ENCODE data around the gene G6PC1.
"Not testable (repeated sequence)": the region's sequence is repeated elsewhere in the genome, so short reads cannot be mapped to it uniquely, and the experiment has no call there.

DNA sequence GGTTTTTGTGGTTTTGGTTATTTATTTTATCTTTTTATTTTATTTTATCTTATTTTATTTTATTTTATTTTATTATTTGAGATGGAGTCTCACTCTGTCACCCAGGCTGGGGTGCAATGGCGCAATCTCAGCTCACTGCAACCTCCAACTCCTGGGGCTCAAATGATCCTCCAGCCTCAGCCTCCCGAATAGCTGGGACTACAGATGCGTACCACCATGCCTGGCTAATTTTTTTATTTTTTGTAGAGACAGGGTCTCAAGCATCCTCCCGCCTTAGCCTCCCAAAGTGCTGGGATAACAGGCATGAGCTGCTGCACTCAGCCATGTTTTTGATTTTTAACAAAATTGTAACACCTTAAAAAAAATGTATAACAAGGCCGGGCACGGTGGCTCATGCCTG lies 14.7 kb downstream of the G6PC1 start:
- TF ChIP-seq, protein P1, sequence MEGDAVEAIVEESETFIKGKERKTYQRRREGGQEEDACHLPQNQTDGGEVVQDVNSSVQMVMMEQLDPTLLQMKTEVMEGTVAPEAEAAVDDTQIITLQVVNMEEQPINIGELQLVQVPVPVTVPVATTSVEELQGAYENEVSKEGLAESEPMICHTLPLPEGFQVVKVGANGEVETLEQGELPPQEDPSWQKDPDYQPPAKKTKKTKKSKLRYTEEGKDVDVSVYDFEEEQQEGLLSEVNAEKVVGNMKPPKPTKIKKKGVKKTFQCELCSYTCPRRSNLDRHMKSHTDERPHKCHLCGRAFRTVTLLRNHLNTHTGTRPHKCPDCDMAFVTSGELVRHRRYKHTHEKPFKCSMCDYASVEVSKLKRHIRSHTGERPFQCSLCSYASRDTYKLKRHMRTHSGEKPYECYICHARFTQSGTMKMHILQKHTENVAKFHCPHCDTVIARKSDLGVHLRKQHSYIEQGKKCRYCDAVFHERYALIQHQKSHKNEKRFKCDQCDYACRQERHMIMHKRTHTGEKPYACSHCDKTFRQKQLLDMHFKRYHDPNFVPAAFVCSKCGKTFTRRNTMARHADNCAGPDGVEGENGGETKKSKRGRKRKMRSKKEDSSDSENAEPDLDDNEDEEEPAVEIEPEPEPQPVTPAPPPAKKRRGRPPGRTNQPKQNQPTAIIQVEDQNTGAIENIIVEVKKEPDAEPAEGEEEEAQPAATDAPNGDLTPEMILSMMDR (IDR thresholded peaks at IDR 0.05): not testable (repeated sequence)
- TF ChIP-seq POLR2A (IDR thresholded peaks at IDR 0.05); POLR2AphosphoS5 (IDR thresholded peaks at IDR 0.05; ENCODE audit: insufficient read depth in 1 of 2, low read depth in 1 of 2): not testable (repeated sequence)
